GM19468 (cell line): ENCODE measurements around the gene NHSL2.
"Not testable (repeated sequence)": the region's sequence is repeated elsewhere in the genome, so short reads cannot be mapped to it uniquely, and the experiment has no call there.

ENCODE experiments used
- ATAC-seq: cut with Tn5 transposase; IDR thresholded peaks from one replicate; pipeline ENCODE4 v1.9.1; 2021; ENCODE audit warnings: mild to moderate bottlenecking, moderate library complexity, moderate number of reproducible peaks; ENCODE audit not compliant: unreplicated experiment; ENCODE audit errors: extremely low read depth

NHSL2 gene

DNA sequence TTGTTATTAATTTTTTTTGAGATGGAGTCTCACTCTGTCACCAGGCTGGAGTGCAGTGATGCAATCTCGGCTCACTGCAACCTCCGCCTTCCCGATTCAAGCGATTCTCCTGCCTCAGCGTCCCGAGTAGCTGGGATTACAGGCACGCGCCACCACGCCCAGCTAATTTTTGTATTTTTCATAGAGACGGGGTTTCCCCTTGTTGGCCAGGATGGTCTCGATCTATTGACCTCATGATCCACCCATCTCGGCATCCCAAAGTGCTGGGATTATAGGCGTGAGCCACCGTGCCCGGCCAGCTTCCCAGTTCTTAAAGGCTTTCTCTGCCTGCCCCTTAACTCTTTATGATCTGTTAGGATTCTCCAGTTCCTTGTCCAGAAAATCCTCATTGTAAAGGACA is 147.7 kb downstream of the NHSL2 start:
- ATAC-seq, result not testable (repeated sequence)

DNA sequence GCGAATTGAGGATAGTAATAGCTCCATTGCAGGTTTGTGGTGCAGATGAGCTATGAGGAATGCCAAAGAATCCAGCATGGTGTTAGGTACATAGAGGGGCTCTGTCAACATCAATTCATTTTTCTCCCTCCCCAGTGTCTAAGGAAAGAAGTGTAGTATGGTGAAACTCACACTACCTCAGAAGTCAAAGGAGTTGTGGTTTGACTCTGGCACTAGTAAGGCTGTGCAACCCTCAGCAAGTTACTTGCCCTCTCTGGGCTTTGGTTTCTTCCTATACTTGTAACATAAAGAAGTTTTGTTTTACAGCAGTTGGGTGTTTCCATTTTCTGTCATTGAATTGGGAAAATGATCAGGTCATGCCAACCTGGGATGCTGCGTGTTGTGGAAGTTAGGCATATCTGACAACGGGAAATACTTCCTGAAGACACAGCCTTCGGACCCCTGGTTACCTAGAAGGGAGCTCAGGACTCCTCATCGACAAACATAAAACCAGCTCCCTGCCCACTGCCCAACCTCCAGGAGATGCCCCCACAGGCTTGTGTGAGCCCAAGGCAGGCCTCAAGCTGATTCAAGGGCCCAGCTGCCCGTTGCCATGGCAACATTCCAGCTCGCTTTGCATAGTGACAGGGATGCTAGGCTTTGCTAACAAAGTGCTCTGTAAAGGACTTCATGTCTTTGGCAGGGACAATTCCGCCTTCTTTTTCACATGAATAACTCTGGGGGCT is 149.7 kb downstream of the NHSL2 start:
- no peak for ATAC-seq

DNA sequence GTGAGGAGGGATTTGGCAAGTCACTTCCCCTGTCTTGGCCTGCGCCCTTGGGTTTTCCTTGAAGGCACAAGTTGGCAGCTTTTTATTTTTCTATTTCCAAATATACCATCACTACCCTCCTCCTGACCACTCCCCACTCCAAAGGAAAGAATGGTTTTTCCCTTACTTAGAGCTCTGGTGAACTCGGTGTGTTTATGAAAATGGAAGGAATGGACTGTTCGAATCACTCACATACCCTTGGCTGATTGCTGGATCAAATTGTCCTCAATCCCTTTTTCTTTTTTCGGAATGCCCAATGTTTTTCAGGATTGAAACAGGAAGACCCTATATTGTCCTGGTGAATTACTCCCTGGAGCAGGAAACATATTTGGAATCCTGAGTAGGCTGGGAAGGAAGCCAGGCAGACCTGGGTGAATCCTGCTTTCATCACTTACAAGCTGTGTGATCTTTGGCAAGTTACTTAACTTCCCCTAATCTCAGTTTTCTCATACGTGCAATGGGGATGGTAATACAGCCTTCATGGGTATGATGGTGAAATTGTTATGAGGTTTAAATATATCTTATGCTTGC is 150.4 kb downstream of the NHSL2 start:
- no peak for ATAC-seq

DNA sequence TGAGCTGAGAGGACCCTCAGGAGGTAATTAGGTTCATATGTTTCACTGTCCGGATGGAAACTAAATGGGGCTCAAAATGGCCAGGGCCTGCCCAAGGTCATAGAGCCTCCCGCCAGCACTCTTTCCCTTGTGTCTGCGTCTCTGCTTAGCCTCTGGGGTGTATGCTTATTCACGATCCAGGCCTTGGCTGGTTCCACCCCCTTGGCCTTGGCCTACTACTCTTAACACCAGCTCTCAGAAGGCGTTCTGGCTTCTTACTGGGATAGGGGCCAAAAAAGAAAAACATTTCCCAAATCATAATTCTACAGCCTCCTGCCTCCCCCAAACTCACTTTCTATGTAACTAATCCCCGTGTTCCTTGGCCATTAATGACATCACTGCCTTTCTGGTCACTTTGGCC is 152.3 kb downstream of the NHSL2 start:
- ATAC-seq, result no peak

DNA sequence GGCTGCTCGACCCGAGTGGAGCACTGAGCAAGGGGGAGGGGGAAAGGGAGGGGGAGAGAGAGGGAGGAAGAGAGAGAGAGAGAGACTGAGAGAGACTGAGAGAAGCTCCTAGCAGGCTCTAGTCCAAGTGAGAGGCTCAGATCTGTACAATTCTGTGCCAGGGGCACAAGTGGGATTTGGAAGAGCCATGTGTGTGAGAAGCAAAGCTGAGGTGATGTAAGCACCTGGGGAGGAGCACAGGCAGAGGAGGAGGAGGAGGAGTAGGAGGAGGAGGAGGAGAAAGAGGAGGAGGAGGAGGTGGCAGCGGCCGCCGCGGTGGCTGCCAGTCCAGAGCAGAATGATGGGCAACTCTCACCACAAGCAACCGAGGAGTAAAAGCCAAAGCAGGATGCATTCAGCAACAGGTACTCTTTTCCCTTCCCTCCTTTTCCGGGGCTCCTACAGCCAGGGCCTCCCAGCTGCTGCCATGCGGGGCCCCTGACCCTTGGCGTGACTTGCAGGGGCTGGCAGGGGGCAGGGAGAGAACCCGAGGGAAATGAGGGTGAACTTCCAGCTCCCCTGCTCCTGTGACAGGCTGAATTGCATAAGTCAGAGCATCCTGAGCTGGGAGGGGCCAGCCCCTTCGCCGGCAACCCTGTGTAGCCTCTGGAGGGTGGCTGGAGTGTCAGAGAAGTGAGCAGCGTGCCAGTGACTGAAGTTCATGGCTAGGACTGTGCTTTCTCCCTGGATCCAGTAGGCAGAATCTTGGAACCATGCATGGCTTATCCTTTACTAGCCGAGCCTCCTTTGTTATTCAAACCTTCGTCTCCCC is 158.9 kb downstream of the NHSL2 start:
- ATAC-seq, result no peak

DNA sequence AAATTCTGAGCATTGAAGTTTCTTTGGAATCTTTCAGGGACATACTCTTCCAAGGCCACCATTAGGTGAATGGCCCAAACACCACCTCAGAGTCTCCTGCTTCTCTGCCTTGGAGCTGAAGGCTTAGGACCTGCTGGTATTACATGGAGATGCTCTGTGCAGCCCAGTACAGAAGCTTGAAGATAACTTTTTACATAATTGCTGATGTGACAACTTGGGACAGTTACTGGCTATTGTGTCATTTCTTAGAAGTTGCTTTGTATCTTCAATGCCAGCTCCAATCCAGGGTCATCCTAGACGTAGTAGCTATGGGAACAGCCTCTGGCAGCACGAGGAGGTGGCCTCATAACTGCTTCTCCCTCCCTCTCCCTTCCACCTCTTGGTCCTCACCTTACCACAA is 160.6 kb downstream of the NHSL2 start:
- no peak for ATAC-seq

DNA sequence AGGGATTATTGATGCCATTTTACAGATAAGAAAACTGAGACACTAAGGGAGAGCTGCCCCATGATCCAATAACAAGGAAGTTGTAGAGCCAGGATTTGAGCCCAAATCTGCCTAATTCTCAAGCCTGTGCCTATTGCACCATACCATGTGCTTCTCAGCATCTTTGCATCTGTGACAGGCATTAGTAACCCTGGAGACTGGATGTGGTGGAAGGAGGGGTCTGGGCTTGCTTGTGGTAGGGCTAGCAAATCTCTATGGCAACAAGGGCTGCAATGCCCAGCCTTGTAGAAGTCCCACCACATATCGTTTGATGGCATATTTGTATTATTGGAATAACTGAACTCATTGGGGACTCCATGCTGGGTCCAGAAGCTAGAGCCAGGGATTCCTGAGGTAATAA is 163.0 kb downstream of the NHSL2 start:
- ATAC-seq, result no peak

DNA sequence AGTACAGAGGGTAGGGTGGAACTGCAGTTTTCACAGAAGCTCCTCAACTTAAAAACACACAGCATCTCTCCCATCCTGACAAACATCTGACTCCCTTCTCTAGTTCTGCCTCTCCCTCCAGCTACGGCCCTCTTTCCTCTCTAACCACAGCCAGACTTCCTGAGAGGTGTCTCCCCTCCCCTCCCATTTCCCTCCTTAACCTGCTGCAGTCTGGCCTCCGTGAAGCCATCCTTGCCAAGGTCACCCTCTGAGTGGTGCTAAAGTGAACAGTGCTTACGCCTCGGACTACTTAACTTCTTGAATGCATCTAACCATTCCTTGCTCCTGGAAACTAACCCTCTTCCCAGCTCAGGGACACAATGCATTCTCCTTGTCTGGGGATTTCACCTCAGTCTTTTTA is 167.8 kb downstream of the NHSL2 start:
- ATAC-seq, result no peak

DNA sequence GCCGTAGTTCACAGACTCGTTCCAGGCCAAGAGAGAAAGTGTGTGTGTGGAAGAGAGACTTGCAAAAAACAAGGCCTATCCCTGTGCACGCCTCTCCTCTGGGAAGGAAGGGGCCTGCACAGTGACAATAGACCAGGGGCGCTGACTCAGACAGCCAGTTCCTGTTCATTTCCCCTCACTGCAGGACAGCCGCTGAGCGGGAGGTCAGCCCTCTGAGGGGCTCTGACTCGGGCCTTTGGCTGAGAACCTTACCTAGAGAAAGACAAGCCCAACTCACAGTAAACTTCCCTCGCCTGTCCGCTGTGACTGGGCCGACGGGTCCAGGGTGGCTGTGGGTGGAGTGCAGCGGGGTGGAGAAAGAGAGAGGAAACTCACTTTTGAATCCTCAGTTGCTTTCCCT is 169.0 kb downstream of the NHSL2 start:
- ATAC-seq, result no peak

DNA sequence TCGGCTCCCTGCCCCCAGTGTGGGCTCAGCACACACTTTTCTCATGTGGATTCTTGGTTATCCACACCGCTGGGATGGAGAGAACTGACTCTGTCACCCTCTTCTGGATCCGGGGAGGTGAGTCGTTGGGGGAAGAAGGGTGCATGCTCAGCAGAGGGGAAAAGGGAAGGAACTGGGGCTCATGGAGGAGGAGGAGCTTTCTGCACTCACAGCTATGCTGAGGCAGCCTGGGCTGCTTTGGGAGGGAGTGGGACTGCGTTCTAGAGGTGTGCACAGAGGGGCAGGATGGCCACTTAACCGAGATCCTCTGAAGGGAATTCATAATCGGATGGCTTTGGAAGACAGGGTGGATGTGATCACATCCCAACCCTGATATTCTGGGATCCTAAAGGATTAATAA is 169.5 kb downstream of the NHSL2 start:
- no peak for ATAC-seq

DNA sequence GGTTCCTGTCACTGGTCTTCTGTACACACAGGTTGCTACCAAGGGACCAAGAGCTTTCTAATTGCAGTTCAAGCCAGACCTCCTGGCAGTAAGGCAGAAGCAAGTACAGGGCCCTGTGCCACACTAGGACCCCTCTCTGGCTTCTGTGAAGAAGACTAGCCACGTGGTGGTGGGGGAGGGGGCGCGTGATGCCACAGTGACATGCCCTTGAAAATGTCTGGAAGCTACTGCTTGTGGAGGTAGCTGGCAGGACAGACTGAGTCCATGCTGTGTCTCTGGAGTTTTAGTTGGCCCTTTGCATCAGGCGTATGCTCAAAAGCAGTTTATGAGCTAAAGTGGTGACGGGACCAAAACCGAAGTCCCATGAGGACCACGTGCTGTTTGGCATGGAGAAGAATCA is 170.2 kb downstream of the NHSL2 start:
- ATAC-seq, result no peak

DNA sequence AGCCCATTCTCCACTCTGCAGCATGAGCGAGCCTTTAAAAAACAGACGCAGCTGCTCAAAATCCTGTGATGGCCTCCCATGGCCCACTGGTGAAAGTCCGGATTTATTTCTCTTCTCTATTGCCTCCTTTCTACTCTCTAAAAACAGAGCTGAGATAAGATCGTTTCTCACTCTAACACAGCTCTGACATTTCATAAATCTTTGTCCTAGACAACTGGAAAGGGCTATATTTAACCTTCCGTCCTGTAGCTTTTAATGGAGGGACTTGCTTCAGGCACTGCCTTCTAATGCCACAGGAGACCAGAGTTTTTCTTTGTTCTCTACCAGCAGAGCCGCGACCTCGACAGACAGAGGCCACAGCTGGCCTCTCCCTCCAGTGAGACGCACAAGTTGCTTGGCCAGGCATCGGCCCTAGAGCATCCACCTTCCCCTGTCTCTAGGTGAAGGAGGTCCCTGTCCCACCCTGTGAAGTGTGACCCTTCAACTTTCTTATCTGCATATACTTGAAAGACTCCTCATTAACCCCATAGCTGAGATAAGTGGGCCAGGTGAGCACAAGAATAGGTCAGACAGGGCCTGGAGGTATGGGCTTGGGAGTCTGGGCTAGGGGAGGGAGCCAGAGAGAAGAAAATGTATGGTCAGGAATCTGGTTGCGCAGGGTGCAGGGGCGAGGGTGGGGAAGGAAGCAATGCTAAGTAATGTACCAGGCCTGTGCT is 171.1 kb downstream of the NHSL2 start:
- no peak for ATAC-seq

DNA sequence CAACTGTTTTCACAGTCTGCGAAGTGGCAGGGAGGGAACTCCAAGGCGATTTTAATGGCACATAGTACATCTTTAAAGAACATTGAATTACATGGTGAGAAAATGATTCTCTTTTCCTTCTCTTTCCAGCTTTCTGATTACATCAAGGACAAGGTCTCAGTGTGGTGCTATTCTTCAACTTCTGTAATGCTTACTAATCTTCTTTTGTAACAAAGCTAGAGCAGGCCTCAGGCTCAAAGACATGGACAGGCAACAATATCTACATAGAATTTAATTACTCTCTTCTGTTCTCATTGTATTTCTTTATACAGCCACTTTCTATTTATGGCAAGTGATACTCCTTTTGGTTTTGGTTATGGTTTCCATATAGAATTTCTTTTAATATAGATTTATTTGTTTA is 172.6 kb downstream of the NHSL2 start:
- no peak for ATAC-seq

DNA sequence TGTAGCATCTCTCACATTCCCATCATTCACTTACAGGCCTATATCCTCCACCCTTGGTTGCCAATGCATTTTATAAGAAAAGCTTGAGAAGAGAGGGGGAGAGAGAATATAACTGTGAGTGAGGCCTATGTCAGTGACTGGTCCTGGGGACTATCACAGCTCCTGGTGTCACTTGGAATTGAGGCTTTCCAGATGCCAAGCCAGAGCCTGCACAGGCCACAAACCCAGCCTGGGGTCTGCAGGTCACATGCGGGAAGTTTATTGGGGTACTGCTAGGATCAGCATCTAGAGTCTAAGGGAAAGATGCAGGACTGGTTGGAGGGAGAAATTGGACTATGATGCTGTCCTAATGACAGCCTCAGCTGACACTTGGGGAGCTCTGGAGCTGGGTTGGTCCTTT is 173.5 kb downstream of the NHSL2 start:
- ATAC-seq, result no peak

DNA sequence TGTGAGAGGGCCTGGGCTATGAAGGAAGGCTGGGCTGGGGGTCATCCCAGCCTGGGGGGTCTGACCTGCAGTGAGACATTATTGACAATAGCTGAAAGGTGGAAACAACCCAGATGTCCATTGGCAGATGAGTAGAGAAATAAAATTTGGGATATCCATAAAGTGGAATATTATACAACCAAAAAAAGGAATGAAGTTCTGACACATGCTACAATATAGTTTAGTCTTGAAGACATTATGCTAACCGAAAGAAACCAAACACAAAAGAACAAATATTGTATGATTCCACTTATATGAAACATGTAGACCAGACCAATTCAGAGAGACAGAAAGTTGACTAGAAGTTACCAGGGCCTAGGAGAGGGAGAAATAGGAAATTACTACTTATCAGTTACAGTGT is 176.3 kb downstream of the NHSL2 start:
- ATAC-seq, result no peak

DNA sequence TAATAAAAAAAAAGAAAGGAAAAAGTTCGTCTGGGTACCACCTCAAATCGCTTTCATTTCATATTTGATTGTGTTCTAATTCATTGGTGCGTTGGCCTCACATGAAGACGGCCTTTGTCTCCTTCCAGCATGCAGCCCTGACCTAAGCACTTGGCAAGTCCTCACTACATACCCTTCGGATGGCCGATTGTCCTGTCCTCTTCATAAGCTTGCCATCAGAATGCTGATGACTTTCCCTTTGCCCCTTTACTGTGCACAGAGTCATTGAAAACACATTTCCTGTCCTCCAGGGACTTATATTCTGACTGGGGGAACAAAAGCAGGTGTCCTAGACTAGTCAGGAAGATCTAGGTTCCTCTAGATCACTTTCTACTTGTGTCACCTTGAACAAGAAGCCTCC is 178.1 kb downstream of the NHSL2 start:
- ATAC-seq, result no peak

DNA sequence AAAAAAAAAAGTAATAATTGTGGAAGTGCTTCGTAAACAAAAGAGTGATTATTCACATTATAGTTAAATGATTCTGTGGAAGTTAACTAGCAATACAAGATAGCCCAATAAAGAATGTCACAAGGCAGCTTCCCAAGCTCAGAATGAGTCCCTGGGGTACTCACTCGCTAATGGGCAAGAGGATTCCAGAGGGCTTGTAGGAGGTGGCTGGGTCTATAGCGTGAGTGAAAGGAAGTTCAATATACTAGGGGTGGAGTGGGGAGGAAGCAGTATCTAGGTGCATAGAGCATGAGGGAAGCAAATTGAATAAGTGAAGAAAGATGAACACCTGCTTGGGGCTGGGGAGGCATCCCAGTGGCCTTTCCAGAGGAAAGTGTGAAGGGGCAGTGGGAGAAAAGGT is 178.6 kb downstream of the NHSL2 start:
- ATAC-seq, result no peak

DNA sequence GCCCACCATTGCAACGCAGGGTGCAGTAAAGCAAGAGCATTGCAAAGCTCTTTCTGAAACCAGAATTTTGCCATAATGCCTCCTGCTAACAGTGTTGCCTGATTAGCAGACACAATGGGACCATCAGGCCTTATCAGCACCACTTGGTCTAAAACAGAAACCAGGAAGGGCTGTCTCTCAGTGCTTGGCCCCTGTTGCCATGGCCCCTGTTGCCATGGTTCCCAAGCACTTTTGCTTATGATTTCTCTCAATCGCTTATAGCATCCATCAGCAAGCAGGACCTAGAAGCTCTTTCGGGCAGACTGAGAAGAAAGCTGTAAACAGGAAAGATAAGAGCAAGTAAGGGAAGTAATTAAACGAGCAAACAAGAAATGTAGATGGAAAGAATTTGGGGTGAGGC is 184.2 kb downstream of the NHSL2 start:
- ATAC-seq, result no peak

DNA sequence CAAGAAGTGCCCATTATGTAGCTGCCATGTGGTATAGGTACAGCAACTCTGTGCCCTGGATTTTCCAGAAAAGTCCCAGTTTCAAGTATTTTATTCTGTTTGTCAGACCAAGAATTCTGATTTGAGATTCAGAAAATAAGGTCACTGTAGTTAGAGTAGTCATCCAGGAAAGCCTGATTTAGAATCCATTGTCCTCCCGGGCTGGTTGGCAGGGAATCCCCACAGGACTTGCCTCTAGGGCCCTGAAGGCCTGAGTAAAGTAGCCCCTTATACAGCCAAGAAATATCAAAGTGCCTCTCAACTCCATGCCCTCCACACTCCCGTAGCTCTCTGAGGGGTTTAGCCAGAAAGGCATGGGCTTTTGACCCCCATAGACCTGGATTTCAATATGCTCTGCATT is 184.7 kb downstream of the NHSL2 start:
- no peak for ATAC-seq

DNA sequence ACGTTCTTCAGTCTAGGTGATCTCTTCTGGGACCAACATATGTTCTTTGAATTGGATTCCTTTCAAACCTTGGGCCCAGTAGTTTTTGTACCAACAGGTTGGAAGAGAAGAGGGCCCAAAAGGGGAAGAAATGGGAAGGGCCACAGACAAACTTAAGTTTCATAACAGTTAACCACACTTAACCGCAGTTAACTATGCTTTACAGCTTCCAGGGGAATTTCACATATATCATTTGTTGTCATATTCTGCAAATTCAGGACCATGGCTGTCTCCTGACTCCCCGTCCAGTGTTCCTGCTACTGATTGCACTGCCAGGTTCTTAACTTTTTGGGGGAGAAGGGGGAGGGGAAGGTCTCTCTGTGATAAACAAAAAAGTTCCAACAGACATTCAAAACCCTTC is 186.5 kb downstream of the NHSL2 start:
- ATAC-seq, result no peak
